GM12801 (cell line): ENCODE data around the gene CMIP.

Experiments
- CTCF ChIP-seq: IDR thresholded peaks from one replicate; pipeline ENCODE4 v1.5.1; 2011; ENCODE audit warnings: control low read depth; ENCODE audit not compliant: insufficient read length; ENCODE audit errors: extremely low read depth

The CMIP gene

DNA sequence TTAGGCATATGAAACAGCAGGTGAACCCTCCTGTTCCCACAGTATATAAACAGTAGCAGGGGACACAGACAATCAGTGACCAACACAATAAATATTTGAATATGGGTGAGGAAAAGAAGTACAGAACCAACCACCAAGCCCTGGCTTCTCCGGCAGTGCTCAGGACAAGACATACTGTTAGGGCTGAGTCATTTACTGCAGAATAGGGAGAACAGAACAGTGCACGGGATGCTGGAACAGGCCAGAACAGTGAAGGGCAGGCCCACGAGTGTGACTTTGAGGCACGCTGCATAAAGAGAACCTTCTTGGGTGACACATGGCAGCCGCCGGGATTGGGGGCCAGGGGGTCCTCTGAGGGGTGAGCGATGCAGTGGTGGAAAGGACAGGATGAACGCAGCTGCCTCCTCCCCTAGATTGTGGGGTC lies 160.4 kb downstream of the CMIP start:
- TF ChIP-seq CTCF = no peak

- no peak for TF ChIP-seq CTCF
Observed at GRCh38 chr16:81606039-81606438, 161.4 kb downstream of the CMIP start.

GRCh38 chr16:81607006-81607405 lies 162.4 kb downstream of the CMIP start:
- no peak for TF ChIP-seq CTCF

GRCh38 chr16:81607805-81608522 lies 163.4 kb downstream of the CMIP start:
- no peak for TF ChIP-seq CTCF

DNA sequence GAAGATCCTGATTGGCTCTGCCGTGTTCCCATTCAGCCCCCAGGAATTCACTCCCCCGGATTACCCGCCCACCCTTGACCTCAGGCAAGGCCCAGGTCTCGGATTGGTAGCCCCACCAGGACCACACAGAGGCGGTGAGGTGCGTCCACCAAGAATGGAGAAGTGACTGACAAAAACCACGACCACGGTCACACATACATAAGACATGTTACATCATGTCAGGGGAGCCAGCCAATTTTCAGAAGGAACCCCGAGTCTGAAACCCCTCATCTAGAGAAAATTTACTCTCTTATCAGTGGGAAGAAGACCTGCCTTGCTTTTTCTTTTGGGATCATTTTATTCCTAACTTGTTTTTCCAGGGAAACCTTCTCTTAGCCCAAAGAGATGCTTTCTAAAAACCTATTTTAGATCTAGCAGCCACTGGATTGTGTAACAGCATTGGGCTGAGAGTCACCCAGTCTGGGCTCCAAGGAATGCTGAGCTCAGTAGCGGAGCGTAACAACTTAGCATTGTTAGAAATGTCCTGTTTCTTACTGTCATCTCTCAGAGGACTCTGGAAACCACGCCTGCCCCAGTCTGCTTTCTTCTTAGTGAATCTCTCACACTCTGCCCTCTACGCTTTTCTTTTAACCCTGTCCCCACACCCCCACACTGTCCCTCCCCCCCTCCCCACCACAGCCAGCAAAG lies 164.1 kb downstream of the CMIP start:
- TF ChIP-seq CTCF = no peak

GRCh38 chr16:81609323-81609892 lies 164.8 kb downstream of the CMIP start:
- no peak for TF ChIP-seq CTCF

DNA sequence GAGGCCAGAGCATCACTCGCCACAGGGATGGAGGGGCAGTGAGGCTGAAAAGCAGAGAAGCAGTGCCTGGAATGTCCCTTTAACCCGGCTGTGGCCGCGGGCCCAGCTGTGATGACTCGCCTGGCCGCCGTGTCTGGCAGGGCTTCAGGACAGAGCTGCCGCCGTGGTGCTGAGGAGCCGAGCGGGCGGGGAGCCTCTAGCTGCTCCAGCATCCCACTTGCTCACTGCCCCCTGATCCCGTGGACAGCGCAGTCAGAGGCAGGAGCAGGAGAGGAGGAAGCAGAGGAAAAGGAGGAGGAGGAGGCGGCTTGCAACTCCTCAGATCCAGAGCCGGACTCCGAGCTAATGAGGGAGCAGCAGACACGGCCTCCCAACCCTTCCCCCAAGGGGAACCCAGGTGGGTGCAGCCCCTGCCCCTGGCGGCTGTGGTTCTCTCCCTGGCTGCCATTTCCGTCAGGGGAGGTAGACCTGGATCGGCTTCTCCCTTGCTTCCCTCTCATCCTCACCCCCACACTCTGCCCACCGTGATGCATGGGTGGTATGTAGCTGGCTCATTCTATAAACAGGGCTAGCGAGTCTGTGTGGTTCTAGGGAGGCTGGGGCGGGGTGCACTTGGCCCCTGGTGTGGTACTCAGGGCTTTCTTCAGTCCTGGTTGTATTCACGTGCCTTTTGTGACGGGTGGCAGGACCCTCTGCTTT lies 165.7 kb downstream of the CMIP start:
- TF ChIP-seq CTCF = no peak
